ENCODE data around the gene MSL1.
A peak's percentile ranks its signal among the peaks of the same experiment; 100 is the strongest.

Gene MSL1

GRCh38 chr17:40105861-40106759, 15.7 kb upstream of the MSL1 start:
- no peak for DNase-seq (ENCODE audit: low read depth)

GRCh38 chr17:40106760-40107521, 14.8 kb upstream of the MSL1 start:
- DNase-seq (ENCODE audit: low read depth): no peak

GRCh38 chr17:40107522-40108174, 14.1 kb upstream of the MSL1 start:
- peak; percentile 80 for DNase-seq (ENCODE audit: low read depth)

- DNase-seq (ENCODE audit: low read depth): no peak
Measured at GRCh38 chr17:40108970-40109824, 12.6 kb upstream of the MSL1 start.

- DNase-seq (ENCODE audit: low read depth): no peak
Measured at GRCh38 chr17:40110026-40110845, 11.5 kb upstream of the MSL1 start.

GRCh38 chr17:40111221-40112128, 10.3 kb upstream of the MSL1 start:
- peak; percentile 87 for DNase-seq (ENCODE audit: low read depth)

GRCh38 chr17:40112191-40112711, 9.5 kb upstream of the MSL1 start:
- DNase-seq (ENCODE audit: low read depth): no peak

- DNase-seq (ENCODE audit: low read depth): no peak
Measured at GRCh38 chr17:40112718-40113109, 9.1 kb upstream of the MSL1 start.

GRCh38 chr17:40113110-40113906, 8.5 kb upstream of the MSL1 start:
- DNase-seq (ENCODE audit: low read depth): peak; percentile 91

GRCh38 chr17:40113907-40114245, 7.9 kb upstream of the MSL1 start:
- no peak for DNase-seq (ENCODE audit: low read depth)

- no peak for DNase-seq (ENCODE audit: low read depth)
Measured at GRCh38 chr17:40115101-40115436, 6.7 kb upstream of the MSL1 start.

- no peak for DNase-seq (ENCODE audit: low read depth)
Measured at GRCh38 chr17:40122136-40122998, 596 bp downstream of the MSL1 start.

GRCh38 chr17:40122999-40123810, 1.4 kb downstream of the MSL1 start:
- no peak for DNase-seq (ENCODE audit: low read depth)

- no peak for DNase-seq (ENCODE audit: low read depth)
Measured at GRCh38 chr17:40123811-40124114, 2.0 kb downstream of the MSL1 start.

GRCh38 chr17:40124279-40125141, 2.7 kb downstream of the MSL1 start:
- DNase-seq (ENCODE audit: low read depth): no peak

- no peak for DNase-seq (ENCODE audit: low read depth)
Measured at GRCh38 chr17:40129498-40129897, 7.7 kb downstream of the MSL1 start.

All from CMK (cell line).